ENCODE results near the gene FA2H.
"Not testable (repeated sequence)": the region's sequence is repeated elsewhere in the genome, so short reads cannot be mapped to it uniquely, and the experiment has no call there.

Gene FA2H

GRCh38 chr16:74720579-74720978, 54.0 kb downstream of the FA2H start:
- no peak for DNase-seq

- no peak for DNase-seq
These were observed 55.6 kb downstream of the FA2H start for GRCh38 chr16:74718741-74719610.

DNA sequence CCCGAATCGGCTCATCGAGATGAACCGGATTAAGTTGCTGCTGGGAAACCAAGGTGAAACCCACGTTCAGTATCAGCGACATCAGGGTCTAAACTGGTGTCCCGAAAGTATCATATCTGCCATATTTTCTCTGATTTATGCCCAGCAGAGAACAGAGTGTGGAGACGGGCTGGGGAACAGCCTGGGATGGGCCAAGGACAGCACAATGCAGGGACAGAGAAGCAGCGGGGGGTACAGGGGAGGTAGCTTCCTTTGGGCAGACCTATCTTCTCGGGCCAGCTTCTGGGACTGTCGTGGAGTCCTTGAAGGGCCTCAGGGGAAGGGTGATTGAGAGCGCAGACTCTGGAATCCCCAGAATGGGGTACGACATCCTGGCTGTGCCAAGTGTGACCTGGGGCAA, 56.5 kb downstream of the FA2H start:
- DNase-seq = no peak

DNA sequence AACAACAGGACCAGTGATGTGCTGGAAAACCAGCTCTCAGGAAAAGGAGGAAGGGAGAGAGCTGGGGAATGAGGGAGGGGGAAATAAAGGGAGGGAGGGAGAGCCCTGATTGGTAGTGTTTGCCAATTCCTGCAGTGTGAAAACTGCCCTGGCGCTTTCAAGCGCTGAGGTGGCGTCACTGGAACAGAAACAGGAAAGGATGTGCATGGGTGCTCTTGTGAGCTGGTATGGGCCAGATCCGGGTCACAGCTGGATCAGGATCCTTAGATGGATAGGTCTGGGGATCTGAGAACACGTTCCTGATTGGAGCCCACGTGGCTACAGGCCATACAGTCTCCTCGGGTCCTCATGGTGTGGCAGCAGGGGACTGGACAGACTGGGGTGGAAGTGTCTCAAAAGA, 57.3 kb downstream of the FA2H start:
- no peak for DNase-seq

DNA sequence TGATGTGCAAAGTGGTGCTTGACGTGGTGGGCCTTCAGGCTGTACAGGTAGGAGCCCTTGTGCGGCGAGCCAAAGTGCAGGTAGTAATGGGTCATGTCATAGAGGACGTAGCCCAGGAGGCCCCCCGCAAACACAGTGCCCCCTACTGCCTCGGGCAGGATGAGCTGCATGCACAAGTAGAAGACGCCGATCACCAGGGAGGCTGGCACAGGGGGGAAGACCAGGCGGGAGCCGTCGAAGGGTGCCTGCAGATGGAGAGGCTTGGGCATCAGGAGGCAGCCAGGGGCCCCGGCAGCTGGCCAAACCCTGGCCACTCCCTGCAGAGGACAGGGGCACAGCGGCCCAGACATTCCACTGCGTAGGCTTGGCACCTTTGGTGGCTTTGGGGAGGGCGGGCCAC, 58.3 kb downstream of the FA2H start:
- no peak for DNase-seq

DNA sequence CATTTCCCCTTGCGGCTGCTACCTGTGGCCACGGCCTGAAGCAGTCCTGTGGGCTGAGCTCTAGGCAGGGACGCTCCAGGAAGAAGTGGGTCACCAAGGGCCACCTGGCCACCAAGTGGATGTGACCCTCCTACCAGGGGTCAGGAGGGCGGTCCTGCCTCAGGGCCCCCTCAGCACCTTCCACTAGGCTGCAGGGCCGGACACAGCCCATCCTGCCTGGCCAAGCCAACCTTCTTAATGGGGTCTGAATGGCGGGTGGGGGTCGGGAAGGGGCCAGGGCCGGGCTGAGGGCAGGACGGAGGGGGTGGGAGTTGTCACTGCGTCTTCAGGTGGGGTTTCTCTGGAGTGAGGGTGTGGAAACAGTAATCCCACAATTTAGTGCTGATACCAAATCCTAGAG, 60.7 kb downstream of the FA2H start:
- DNase-seq = no peak

- no peak for DNase-seq
These were observed 61.3 kb downstream of the FA2H start for GRCh38 chr16:74713325-74713724.

GRCh38 chr16:74711938-74712337, 62.7 kb downstream of the FA2H start:
- no peak for DNase-seq

- DNase-seq = no peak
These were observed 64.2 kb downstream of the FA2H start for GRCh38 chr16:74710401-74710800.

GRCh38 chr16:74709441-74709877, 65.2 kb downstream of the FA2H start:
- peak; percentile 89 for DNase-seq

GRCh38 chr16:74700438-74701225, 74.0 kb downstream of the FA2H start, which contains the start of gene MLKL:
MLKL (minus strand) TSS chr16:74700862; CDS start chr16:74695757, 5,105 bp downstream.
- peak; percentile 66 for DNase-seq

DNA sequence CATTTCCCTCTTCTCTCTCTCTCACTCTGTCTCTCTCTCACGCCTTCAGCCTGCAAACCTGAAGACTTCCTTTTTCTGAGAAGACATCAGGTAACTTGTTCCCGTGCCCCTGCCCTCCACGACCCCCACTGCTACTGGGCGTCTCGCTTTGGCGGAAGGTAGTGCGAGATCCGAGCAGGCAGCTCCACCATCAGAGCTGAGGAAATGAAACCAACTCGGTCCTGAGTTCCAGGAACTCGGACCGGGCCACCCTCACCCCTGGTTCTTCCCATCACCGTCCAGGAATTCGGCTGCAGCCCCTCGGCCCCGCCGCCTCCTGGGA, 74.5 kb downstream of the FA2H start:
- DNase-seq = peak; percentile 45

DNA sequence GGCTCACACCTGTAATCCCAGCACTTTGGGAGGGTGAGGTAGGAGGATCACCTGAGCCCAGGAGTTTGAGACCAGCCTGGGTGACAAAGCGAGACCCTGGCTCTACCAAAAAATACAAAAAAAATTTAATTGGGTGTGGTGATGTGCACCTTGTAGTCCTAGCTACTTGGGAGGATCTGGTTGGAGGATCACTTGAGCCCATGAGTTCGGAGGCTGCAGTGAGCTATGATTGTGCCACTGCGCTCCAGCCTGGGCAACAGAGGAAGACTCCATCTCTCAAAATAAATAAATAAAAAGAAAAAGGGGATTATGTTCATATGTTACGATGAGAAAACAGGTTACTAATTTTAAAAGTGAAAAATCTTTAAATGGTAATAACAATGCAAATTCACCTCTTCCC, 75.0 kb downstream of the FA2H start:
- no peak for DNase-seq

- no peak for DNase-seq
These were observed 76.4 kb downstream of the FA2H start for GRCh38 chr16:74698222-74698621.

- DNase-seq = peak; percentile 72
These were observed 78.9 kb downstream of the FA2H start for GRCh38 chr16:74695450-74696422.

- no peak for DNase-seq
These were observed 83.3 kb downstream of the FA2H start for GRCh38 chr16:74691093-74691855.

DNA sequence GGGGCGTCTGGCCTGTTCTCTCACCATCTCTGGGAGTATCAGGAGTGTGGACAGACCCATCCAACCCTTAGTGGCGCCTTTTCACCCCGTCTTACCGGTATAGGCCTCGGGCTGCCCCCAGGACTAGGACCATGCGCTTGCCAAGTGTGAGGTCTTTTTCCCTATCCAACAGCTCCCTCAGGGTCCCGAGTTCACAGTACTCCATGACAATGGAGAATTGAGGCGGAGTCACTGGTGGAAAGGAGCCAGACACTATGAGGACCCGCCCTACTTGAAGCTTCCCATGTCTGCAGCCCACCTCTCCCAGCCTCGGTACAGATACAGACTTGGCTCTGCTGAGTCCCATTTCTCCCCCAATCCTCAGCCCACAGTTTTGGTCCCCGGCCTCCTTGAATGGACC, 92.1 kb downstream of the FA2H start:
- no peak for DNase-seq

- DNase-seq = no peak
These were observed 93.9 kb downstream of the FA2H start for GRCh38 chr16:74680681-74681080.

DNA sequence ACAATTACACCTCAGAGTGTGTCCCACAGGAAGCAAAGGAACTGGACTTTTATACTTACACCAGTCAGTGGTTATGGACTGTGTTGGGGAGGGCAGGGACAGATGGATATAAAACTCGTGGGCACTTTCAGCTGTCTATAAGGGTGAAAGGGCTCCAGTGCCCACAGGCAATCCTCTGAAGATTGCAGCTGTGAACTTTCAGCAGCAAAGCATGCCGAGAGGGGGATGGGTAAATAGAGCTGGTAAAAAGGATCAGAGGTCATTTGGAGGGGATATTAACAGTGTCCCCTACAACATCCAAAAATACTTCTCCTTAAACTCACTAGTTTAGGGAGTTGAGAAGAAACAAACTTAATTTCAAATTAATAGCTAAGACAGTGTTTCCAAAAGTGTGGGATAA, 94.6 kb downstream of the FA2H start:
- no peak for DNase-seq

GRCh38 chr16:74677868-74678267, 96.8 kb downstream of the FA2H start:
- DNase-seq = no peak

GRCh38 chr16:74673876-74674275, 100.7 kb downstream of the FA2H start:
- no peak for DNase-seq

GRCh38 chr16:74668877-74669276, 105.7 kb downstream of the FA2H start:
- not testable (repeated sequence) for DNase-seq
